Gastroesophageal sphincter (tissue), 3 donors: ENCODE measurements around the gene TMEM273.

ENCODE experiments used
- CTCF ChIP-seq, 4 experiments: fragments of 200-600 bp in 2 of 4; fragments of 450-650 bp in 2 of 4; sonication (generic) in 1 of 4; IDR thresholded peaks; one replicate each; pipeline ENCODE4 v1.5.1; 2017 to 2019; ENCODE audit warnings: antibody characterized with exemption in 4 of 4, mild to moderate bottlenecking in 2 of 4, moderate library complexity in 2 of 4
- POLR2AphosphoS5 ChIP-seq: sonication (generic); formaldehyde crosslinking; IDR thresholded peaks from one replicate; pipeline ENCODE4 v1.6.1; 2017; ENCODE audit warnings: antibody characterized with exemption

GRCh38 chr10:49171326-49172060, 16.7 kb downstream of the TMEM273 start:
- TF ChIP-seq CTCF (IDR thresholded peaks at IDR 0.05) (no peak), POLR2AphosphoS5 (no peak)
